Measurements from ENCODE around the gene RPL28.

DNA sequence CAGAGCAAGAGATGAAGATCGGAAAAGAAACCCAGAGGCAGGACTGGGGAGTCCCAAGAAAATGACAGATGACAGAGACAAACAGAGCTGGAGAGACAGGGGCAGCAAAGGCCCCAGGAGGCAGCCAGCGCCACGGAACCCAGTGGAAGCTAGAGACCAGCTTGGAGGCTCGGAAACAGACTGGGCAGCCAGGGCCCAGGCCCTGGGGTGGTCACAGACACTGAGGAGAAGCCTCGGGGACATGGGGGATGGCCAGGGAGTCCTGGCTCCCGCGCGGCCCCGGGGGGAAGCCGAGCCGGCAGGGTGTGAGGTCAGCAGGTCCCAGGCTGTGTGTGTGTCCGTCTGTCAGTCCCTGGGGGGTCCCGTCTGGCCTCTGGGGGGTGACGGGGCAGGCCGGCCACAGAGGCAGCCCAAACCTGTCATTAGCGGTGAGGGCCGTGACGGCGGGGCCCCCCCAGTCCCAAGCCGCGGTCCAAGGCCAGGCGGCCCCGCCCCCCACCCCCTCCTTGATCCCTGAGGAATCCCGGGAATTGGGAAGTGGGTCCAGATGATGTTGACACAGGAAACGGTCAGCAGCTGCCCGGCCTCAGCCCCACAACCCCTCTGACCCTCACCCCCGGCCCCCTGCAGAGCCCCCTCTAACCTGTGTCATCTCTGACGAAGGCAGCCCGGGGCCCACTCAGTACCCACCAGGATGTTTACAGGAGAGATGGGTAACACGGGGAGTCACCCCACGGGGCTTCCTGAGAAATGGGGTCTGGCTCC is 11.6 kb upstream of the RPL28 start:
- TF ChIP-seq GATA3 (IDR thresholded peaks at IDR 0.05; ENCODE audit: low read depth, low read length) (no peak), GATA2 (IDR thresholded peaks at IDR 0.05; ENCODE audit: low read depth, low read length) (no peak)
